BE2C (cell line): ENCODE measurements around the gene HOXC9.

ENCODE experiments used
- DNase-seq: peaks from one replicate; pipeline ENCODE4 v3.0.0-alpha.2; 2020
- H3K27me3 ChIP-seq: fragments of 250-450 bp; sonication (Bioruptor Pico); 2 replicates; pipeline ENCODE4 v1.5.1; 2020; ENCODE audit warnings: mild to moderate bottlenecking
- H3K36me3 ChIP-seq: fragments of 250-450 bp; sonication (Bioruptor Pico); 2 replicates; pipeline ENCODE4 v1.5.1; 2020; ENCODE audit warnings: mild to moderate bottlenecking
- H3K4me1 ChIP-seq: fragments of 250-450 bp; sonication (Bioruptor Pico); 2 replicates; pipeline ENCODE4 v1.5.1; 2020
- H3K4me3 ChIP-seq: 2 replicates; pipeline ENCODE4 v1.5.1; 2011; ENCODE audit warnings: low read depth, low read length
- H3K9me3 ChIP-seq: fragments of 250-450 bp; sonication (Bioruptor Pico); 2 replicates; pipeline ENCODE4 v1.5.1; 2020
- TF ChIP-seq, protein P1 (sequence below): IDR thresholded peaks from 2 replicates; pipeline ENCODE4 v1.5.1; 2012; ENCODE audit warnings: mild to moderate bottlenecking, low read depth, low read length

HOXC9 gene

DNA sequence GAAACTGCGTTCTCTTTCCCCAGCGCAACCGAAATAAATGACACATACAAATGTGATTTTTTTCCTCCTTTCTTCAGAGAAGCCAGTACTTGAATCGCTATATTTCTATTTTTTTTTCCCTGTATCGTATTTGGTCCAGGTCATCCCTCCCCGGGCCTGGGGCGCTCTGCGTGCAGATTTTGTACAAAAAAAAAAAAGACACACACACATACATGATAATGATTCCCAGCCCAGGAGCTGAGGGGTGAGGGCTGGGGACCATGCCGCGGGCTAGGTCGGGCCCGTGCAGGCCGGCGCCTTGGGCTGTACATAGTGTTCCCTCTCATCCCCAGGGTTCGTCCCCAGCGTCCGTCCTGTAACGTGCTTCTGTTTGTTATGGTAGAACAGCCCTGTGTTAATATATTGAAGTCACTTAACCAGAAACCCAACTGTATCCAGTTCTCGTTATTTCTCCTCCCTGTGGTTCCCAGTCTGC lies 3.0 kb downstream of the HOXC9 start:
- no peaks in the 10 kb centered on the region for H3K9me3 ChIP-seq
- H3K4me3 ChIP-seq: no peak overlapping the region
- H3K36me3 ChIP-seq: no peaks in the 10 kb centered on the region
- H3K27me3 ChIP-seq: no peaks in the 10 kb centered on the region
- DNase-seq: no peak
- H3K4me1 ChIP-seq: peaks cover 20% of the 10 kb centered on the region
- TF ChIP-seq, protein P1, sequence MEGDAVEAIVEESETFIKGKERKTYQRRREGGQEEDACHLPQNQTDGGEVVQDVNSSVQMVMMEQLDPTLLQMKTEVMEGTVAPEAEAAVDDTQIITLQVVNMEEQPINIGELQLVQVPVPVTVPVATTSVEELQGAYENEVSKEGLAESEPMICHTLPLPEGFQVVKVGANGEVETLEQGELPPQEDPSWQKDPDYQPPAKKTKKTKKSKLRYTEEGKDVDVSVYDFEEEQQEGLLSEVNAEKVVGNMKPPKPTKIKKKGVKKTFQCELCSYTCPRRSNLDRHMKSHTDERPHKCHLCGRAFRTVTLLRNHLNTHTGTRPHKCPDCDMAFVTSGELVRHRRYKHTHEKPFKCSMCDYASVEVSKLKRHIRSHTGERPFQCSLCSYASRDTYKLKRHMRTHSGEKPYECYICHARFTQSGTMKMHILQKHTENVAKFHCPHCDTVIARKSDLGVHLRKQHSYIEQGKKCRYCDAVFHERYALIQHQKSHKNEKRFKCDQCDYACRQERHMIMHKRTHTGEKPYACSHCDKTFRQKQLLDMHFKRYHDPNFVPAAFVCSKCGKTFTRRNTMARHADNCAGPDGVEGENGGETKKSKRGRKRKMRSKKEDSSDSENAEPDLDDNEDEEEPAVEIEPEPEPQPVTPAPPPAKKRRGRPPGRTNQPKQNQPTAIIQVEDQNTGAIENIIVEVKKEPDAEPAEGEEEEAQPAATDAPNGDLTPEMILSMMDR: no peak

DNA sequence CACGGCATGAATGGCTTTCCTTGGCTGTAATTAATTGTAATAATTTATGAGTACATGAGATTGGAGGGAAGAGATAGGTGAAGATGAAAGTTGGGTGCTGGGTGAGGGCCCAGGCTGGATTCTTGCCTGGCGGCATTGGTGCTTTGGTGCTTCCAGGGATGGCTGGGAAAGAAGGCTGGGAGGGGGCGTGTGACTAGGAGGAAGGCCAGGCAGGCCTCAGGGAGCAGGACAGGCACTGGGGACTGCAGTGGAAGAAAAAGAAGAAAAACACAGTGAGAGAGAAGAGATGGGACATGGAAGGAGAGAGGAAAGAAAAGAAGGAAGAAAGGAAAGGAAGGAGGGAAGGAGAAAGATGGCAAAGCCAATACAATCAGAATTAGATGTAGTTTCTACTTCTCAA lies 3.7 kb downstream of the HOXC9 start:
- Histone ChIP-seq H3K4me1 (peaks cover 20% of the 10 kb centered on the region), H3K9me3 (no peaks in the 10 kb centered on the region), H3K27me3 (no peaks in the 10 kb centered on the region), H3K4me3 (no peak overlapping the region), H3K36me3 (no peaks in the 10 kb centered on the region)
- DNase-seq: peak; percentile 58
- TF ChIP-seq, protein P1: no peak

DNA sequence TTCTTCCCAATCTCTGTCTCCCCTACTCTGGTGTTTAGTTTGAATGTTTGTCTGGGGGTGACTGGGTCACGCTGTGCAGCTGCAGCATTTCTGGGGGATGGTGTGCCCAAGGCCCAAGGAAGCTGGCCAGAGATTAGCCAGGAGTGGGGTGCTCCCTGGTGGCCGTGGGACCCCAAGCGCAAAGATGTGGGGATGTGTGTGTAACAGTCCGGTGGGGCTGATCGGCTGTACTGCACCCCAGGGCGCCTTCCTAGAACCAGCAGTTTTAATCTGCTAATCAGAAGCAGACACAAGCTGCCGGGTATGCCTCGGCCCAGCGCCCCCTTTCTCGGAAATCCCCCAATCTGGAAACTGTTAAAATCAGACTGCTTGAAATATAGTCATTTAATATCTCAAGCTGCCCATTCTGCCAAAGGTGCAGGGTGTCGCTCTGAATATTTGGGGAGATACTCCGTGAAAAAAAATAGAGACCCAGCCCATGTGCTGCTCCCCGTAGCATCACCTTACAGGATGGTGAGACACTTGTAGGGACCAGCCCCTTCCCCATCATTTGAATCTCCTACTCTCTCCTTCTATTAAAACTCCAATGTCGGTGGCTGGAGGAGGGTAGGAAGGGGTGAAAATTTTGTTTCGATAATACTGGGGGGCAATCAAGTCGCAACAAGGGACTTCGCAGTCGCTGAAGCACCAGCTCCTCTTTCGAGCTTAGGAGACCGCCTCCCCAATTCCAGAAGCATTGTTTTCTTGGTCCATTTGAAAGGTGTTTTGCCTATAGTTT lies 4.3 kb downstream of the HOXC9 start:
- Histone ChIP-seq H3K36me3 (no peaks in the 10 kb centered on the region), H3K4me1 (peaks cover 20% of the 10 kb centered on the region), H3K9me3 (no peaks in the 10 kb centered on the region), H3K4me3 (no peak overlapping the region), H3K27me3 (no peaks in the 10 kb centered on the region)
- DNase-seq: no peak
- TF ChIP-seq, protein P1: 0 out of 2 replicates have a peak, but pooled peaks have one; percentile 8

DNA sequence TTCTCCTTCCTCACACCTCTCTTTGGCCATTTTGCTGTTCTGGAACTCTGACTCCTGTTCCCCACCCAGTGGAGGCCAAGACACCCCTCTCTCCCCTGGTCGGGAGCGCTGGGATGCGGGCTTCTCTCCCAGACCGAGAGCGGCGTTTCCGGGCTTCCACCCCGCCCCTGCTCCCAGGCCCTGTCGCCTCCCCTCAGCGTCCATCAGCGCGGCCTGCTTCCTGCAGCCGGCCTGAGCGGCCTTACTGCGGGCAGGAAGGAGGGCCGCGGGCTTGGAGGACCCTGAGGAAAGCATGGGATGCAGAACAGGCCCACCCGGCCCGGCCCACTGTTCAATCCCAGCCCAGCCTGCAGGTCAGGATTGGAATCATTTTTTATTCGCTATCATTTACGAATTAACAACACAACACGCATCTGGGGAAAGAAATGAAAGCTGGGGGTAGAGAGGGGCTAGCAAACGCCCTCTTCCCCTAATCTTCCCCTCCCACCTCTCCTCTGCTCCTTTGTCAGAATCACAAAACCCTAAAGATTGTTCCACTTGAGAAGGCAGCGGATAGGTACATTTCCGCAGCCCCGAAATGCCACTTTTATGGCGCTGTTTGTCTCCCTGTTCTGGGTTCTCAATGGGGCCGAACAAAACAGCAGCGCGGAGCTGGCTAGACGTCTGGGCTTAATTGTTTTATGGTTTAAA lies 5.0 kb downstream of the HOXC9 start:
- Histone ChIP-seq H3K36me3 (no peaks in the 10 kb centered on the region), H3K9me3 (no peaks in the 10 kb centered on the region), H3K4me3 (no peak overlapping the region), H3K27me3 (no peaks in the 10 kb centered on the region), H3K4me1 (peaks cover 20% of the 10 kb centered on the region)
- TF ChIP-seq, protein P1: no peak
- DNase-seq: no peak

DNA sequence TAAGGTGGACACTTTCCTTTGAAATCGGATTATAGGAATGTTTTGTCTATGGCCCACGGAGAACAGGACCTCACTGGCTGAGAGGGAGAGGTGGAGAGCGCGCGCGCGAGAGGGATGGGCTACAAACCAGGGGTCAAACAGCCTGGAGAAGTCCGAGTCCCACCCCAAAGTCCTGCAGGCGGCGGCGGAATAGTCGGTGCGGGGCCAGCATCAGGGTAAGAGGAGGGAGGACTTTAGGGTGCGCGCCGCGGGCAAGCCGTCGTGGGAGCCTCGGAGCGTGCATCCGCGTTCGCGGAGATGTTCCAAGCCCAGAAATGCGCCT lies 5.5 kb downstream of the HOXC9 start:
- no peaks in the 10 kb centered on the region for H3K27me3 ChIP-seq
- peak overlapping the region; percentile 3; the same call in 1 of the 2 replicates for H3K4me3 ChIP-seq
- no peaks in the 10 kb centered on the region for H3K9me3 ChIP-seq
- no peaks in the 10 kb centered on the region for H3K36me3 ChIP-seq
- peaks cover 20% of the 10 kb centered on the region for H3K4me1 ChIP-seq
- DNase-seq: no peak
- TF ChIP-seq, protein P1: no peak

DNA sequence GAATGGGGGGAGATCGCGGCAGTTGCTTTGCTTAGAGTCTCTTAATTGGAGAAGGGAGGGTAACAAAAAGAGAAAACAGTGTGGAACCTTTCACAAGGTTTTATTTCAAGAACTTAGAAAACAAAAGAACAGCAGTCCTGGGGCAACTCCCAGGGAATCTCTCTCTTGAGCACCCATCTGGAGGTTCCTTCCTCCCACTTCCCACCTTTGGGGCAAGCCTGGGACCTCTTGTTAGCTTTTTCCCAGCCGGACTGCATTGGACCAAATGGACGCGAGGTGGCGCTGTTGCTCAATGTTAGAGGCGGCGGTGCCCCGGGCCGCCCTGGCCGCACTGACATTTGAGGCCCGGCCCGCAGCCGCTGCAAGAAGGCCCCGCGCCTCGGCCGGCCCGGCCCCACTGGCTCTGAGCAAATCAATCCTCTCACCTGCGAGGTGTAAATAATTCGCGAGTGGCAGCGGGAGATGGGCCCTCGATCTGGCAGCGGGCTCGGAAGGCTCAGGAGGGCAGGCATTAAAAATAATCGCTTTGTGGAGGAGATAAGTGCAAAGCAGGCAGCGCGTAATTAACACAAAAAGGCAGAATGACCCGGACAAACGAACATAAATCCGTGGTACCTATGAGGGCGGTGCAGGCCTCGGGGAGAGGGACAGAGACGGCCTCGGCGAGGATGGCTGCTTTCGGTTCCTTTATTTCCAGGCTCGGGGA lies 6.0 kb downstream of the HOXC9 start:
- Histone ChIP-seq H3K9me3 (no peaks in the 10 kb centered on the region), H3K4me1 (peaks cover 20% of the 10 kb centered on the region), H3K36me3 (no peaks in the 10 kb centered on the region), H3K27me3 (no peaks in the 10 kb centered on the region), H3K4me3 (peak overlapping the region; percentile 36)
- DNase-seq: peak; percentile 87
- TF ChIP-seq, protein P1: peak; percentile 85
